ENCODE results near the gene C16orf54. TPM values are rescaled to one million over a fixed set of nuclear protein-coding genes. Genes with fewer than 3 reads are reported as not detected.
A peak's percentile ranks its signal among the peaks of the same experiment; 100 is the strongest.
"Not testable (repeated sequence)": the region's sequence is repeated elsewhere in the genome, so short reads cannot be mapped to it uniquely, and the experiment has no call there.

C16orf54 gene
- total and polyA plus RNA-seq, 2 experiments from 2014 or later = not detected

DNA sequence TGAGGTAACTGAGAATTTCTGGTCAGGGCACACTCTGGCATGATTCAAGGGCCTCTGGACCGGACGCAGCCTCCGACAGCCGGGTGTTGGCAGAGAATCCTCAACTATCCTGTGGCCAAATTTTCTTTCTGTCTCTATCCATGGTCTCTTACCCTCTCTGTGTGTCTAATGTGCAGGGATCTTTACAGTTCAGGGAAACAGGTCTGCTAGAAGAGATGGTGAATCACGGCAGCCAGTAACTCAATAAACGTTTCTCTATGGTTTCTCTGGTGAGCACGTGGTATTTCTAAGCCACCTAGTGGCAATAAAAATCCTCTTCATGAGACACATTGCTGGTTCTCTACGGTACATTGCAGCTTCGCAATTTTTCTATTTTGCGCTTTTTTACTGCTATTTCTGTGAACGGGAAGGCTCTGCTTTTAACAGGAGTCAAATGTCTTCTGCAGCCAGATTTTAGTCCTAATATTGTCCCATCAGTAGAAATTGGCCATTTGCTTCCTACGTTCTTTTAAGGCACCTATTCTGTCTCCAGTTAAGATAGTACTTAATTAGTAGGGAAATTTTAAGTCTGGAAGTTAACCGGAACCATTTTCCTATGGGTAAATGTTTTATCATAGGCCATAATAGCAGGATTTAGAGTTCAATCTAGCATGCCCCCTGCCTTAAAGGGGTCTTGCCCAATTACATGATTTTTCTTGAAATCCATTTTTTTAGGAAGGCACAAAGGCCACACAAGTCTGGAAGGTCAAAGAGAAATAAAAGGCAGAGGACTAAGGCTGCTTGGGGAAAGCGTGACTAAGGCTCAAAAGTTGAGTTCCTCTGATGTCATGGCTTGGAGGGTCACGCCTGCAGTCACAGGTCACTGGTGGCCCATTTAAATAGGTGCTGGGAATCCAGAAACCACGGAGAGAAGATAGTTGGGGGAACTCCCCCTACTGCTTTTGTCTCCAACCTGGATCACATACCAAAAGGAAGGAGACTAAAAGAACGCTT is 35.3 kb downstream of the C16orf54 start:
- no peak overlapping the region for H3K4me3 ChIP-seq
- H3K27ac ChIP-seq = peak overlapping the region; percentile 17
- H3K4me1 ChIP-seq (ENCODE audit: low read depth) = no peaks in the 10 kb centered on the region
- no peaks in the 10 kb centered on the region for H3K36me3 ChIP-seq
- no peaks in the 10 kb centered on the region for H3K9me3 ChIP-seq (ENCODE audit: low read depth)
- DNase-seq (ENCODE audit: low read depth in 1 of 2, low spot score in 1 of 2) = peak; percentile 48 to 82
- H3K27me3 ChIP-seq = no peaks in the 10 kb centered on the region
- TF ChIP-seq, protein P1, sequence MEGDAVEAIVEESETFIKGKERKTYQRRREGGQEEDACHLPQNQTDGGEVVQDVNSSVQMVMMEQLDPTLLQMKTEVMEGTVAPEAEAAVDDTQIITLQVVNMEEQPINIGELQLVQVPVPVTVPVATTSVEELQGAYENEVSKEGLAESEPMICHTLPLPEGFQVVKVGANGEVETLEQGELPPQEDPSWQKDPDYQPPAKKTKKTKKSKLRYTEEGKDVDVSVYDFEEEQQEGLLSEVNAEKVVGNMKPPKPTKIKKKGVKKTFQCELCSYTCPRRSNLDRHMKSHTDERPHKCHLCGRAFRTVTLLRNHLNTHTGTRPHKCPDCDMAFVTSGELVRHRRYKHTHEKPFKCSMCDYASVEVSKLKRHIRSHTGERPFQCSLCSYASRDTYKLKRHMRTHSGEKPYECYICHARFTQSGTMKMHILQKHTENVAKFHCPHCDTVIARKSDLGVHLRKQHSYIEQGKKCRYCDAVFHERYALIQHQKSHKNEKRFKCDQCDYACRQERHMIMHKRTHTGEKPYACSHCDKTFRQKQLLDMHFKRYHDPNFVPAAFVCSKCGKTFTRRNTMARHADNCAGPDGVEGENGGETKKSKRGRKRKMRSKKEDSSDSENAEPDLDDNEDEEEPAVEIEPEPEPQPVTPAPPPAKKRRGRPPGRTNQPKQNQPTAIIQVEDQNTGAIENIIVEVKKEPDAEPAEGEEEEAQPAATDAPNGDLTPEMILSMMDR (IDR thresholded peaks at IDR 0.05; ENCODE audit: low read depth, low read length) = peak; percentile 66

DNA sequence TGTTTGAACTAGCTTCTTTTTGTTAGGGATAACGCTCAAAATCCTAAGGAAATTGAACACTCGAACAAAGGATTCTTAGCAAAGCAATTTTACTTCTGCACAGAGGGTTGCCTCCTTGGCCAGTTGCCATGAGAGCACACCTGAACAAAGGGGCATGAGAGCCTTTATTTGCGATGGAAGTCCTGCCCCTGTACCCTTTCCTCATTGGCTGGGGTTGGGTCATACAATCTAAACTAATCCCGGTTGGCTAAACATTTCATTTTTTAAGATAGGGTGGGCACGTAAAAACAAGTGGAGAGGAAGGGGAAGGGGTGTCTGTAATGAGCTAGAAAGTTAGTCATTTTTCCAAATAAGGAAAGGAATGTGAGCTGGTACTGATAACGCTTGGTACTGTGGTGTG is 36.1 kb downstream of the C16orf54 start:
- not testable (repeated sequence) for H3K27me3 ChIP-seq; H3K4me3 ChIP-seq; H3K4me1 ChIP-seq (ENCODE audit: low read depth); H3K9me3 ChIP-seq (ENCODE audit: low read depth); H3K36me3 ChIP-seq; H3K27ac ChIP-seq
- peak in 1 of 2 donors; percentile 12 for DNase-seq (ENCODE audit: low read depth in 1 of 2, low spot score in 1 of 2)

DNA sequence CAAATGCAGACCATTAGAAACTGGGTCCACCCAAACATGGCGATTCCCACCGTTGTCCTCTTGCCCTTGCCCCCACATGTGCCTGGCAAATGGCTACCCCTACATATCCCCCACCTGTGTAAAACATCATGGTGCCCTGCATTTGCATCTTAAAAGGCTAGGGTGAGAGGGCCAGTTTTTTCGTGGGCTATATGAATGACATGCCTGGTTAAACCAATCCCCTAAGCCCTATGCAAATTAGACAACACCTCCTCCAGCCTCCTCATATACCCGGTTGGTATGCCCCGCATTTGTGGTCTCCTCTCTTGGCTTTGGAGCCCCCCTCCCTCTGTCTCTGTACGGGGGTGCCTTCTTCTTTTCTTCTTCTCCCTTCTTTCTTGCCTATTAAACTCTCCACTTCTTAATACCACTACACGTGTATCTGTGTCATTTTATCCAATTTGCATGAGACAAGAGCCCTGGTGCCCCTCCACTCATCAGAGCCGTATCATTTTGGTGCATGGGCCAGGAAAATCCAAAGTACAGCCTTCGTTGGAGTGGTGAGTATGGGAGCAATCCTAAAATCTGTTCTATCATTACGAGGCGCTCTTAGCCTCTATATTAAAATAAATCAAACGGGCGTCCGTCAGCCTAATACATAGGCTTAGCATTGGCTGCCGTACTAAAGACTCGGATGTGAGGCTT is 36.7 kb downstream of the C16orf54 start:
- no peaks in the 10 kb centered on the region for H3K36me3 ChIP-seq
- no peaks in the 10 kb centered on the region for H3K27me3 ChIP-seq
- DNase-seq (ENCODE audit: low read depth in 1 of 2, low spot score in 1 of 2) = no peak
- no peaks in the 10 kb centered on the region for H3K9me3 ChIP-seq (ENCODE audit: low read depth)
- H3K4me3 ChIP-seq = no peak overlapping the region
- no peak overlapping the region for H3K27ac ChIP-seq
- H3K4me1 ChIP-seq (ENCODE audit: low read depth) = no peaks in the 10 kb centered on the region
- TF ChIP-seq, protein P1 (IDR thresholded peaks at IDR 0.05; ENCODE audit: low read depth, low read length) = no peak

DNA sequence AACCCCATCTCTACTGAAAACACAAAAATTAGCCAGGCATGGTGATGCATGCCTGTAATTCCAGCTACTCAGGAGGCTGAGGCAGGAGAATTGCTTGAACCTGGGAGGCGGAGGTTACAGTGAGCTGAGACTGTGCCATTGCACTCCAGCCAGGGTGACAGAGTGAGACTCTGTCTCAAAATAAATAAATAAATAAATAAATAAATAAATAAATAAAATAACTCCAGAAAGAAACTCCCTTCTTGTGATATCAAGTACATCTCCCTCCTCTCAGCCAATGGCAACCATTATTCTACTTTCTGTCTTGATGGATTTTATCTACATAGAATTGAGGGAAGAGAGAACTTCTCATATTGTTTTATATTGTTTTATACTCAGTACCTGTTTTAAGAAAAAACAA is 38.6 kb downstream of the C16orf54 start:
- not testable (repeated sequence) for H3K27me3 ChIP-seq; H3K36me3 ChIP-seq; H3K9me3 ChIP-seq (ENCODE audit: low read depth); DNase-seq (ENCODE audit: low read depth in 1 of 2, low spot score in 1 of 2); H3K4me1 ChIP-seq (ENCODE audit: low read depth); H3K4me3 ChIP-seq; H3K27ac ChIP-seq

DNA sequence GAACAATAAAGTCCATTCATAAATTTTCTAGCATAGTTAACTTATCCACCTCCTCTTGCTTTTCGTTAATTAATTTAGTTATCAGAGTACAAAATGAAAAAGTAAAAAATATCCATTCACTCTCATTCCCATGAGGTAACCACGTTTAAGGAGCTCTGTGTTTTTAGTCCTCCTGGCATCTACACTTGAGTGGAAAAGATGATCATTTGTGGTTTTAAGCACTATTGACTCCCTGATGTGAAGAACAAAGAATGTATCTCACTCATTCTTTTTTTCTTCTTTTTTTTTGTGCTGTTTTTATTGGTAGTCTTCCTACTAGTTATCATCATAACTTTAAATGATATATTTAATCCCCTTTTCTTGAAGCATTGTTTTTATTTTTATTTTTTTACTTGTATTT is 40.8 kb downstream of the C16orf54 start:
- H3K4me1 ChIP-seq (ENCODE audit: low read depth) = no peaks in the 10 kb centered on the region
- TF ChIP-seq, protein P1 (IDR thresholded peaks at IDR 0.05; ENCODE audit: low read depth, low read length) = no peak
- H3K36me3 ChIP-seq = no peaks in the 10 kb centered on the region
- no peak overlapping the region for H3K4me3 ChIP-seq
- no peaks in the 10 kb centered on the region for H3K27me3 ChIP-seq
- H3K9me3 ChIP-seq (ENCODE audit: low read depth) = no peaks in the 10 kb centered on the region
- no peak for DNase-seq (ENCODE audit: low read depth in 1 of 2, low spot score in 1 of 2)
- H3K27ac ChIP-seq = no peak overlapping the region

DNA sequence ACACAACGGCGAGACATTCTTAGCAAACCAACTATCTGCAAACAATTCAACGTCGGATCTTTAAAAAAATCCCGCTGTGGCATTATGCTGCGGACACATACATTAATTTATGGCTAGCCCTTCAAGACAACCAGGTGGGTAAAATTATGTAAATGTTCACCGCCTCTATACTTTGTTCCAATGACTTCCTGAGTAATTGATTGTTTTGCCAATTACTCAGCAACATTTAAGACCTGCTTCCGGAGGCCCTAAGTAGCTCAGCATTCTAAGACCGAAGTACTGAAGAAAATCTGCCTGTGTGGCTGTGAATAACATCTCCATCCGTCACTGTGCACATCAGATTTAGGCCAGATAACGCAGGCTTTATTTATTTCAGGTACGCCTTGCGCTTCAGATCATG is 43.5 kb downstream of the C16orf54 start:
- DNase-seq (ENCODE audit: low read depth in 1 of 2, low spot score in 1 of 2) = no peak
- Histone ChIP-seq H3K36me3 (no peaks in the 10 kb centered on the region), H3K4me1 (ENCODE audit: low read depth) (no peaks in the 10 kb centered on the region), H3K4me3 (no peak overlapping the region), H3K9me3 (ENCODE audit: low read depth) (no peaks in the 10 kb centered on the region), H3K27me3 (no peaks in the 10 kb centered on the region), H3K27ac (no peak overlapping the region)
- TF ChIP-seq, protein P1 (IDR thresholded peaks at IDR 0.05; ENCODE audit: low read depth, low read length) = no peak
